K562 treated with DMSO at 1 percent for 4 hours (cell line): ENCODE data around the gene DARS2. TPM values are rescaled to one million over a fixed set of nuclear protein-coding genes. Genes with fewer than 3 reads are reported as not detected.

Source experiments
- total RNA-seq: library from RNA; unstranded; fragments of 300-600 nt; gene quantifications from 2 replicates; pipeline ENCODE4 v1.2.3, GENCODE V29; 2022; ENCODE audit not compliant: insufficient read depth

Gene DARS2, protein sequence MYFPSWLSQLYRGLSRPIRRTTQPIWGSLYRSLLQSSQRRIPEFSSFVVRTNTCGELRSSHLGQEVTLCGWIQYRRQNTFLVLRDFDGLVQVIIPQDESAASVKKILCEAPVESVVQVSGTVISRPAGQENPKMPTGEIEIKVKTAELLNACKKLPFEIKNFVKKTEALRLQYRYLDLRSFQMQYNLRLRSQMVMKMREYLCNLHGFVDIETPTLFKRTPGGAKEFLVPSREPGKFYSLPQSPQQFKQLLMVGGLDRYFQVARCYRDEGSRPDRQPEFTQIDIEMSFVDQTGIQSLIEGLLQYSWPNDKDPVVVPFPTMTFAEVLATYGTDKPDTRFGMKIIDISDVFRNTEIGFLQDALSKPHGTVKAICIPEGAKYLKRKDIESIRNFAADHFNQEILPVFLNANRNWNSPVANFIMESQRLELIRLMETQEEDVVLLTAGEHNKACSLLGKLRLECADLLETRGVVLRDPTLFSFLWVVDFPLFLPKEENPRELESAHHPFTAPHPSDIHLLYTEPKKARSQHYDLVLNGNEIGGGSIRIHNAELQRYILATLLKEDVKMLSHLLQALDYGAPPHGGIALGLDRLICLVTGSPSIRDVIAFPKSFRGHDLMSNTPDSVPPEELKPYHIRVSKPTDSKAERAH
- total RNA-seq = 19.3 and 24.4 TPM in 2 replicates

DNA sequence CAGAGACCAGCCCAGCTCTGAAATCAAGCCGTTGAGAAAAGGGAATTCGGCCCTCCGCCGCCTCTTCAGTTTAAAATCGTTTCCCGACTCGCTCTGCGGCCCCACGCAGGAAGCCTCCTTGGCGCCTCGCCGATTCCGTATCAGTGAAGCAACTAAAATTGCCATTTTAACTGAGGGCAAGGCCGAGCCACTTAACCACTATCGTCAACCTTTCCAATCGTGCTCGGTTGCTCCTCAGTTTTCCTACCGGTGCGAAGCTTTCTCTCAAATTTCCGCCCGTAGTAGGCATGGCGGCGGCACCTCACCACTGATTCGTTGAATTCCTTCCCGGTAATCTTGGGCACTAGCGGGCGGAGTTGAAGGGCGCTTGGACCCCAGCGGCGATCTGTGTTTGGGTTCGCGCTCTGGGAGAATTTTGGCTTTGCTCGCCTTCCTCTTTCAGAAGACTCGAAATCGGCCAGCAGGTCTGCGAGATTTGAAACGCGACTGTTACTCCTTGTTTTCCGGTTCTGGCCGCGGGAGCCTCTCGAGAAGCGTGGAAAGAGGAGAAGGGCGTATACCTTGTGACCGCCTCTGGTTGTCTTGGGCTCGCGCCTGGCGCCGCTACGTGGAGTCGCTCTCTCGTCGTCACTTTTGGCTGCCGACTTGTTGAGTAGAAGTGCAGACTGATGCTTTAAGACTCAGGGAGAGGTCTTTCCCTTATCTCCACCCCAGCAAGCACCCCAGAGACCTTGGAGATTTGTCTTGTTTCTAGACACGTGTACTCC is at the start of gene DARS2, which contains the start of gene CENPL:
TSS of gene DARS2 (plus strand) at position 359 of the 767 bp plus-strand sequence. CDS start 557 bp downstream, outside the sequence.
TSS of gene CENPL (minus strand) at position 569 of the 767 bp plus-strand sequence. CDS start 13,584 bp downstream, outside the sequence.

DNA sequence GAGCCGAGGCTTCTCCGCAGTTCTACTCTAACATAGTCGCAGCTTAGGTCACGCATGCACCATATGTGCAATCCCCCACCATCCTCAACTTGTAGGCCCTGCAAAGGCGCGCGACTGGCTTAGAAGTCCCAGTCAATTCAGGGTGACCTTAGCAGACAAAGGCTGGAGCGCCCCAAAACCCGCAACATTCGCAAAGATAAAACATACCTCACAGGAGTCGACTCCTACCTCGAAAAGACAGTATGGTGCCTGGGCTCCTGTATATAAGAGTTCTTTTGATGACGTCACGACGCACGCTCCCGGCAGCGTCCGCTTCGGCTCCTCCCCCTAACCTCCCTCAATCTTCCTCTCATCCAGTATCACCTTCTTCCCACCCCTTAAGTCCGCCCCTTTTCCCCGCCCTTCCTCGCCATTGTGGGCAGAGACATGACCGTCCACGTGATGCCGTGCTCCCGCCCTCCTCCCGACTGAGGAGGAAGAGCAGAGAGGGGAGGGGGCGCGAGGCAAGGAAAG is 43.3 kb downstream of the DARS2 start, which contains the start of gene GAS5:
TSS of gene GAS5 (minus strand) at position 237 of the 513 bp plus-strand sequence.

DNA sequence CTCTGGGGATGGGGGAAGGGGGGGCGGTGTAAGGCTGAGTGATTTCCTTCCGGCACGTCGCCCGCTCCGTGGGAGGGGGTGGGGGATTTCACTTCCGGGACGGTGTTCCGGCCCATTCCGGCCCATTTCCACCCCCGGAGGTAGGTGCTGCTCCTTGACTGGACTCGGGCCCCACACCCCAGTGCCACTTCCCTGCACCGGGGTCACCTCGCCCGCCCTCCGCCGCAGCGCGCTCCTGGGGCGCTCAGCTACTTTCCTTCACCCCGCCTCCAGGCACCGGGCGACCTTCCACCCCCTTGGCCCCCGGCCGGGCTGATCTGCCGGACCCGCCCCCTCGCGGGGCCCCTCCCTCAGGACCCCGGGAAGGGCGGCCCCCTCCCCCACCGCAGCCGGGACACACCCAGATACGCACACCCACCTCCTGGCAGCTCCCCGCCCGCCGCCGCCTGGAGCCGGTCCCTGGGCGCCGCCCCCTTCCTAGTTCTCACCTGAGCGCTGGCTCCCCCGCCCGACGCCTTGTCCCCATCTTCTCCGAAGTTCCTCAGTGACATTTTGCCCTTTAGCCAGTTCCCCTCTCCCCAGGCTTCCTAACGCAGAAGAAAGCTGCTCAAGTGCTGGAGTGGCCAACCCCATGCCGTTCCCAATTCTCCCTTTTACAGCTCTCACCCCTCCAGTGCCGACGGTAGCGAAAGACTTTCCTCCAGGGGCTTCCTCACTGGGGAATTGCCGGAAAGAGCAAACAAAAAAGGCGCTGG is 44.0 kb downstream of the DARS2 start, which contains the start of gene ZBTB37:
TSS of gene ZBTB37 (plus strand) at position 115 of the 755 bp plus-strand sequence. CDS start 1,846 bp downstream, outside the sequence.

Other genes with a start within 250 kb of the DARS2 start
- gene SLC9C2, start 221.6 kb upstream of the DARS2 start, total RNA-seq = 1.9 TPM in 1 of 2 replicates, not detected in the other
- gene TEX50, start 189.3 kb upstream of the DARS2 start, total RNA-seq = not detected in 2 replicates
- not detected in 2 replicates for gene ANKRD45, start 154.8 kb upstream of the DARS2 start, total RNA-seq
- 18.1 and 28.4 TPM in 2 replicates for gene KLHL20, start 109.7 kb upstream of the DARS2 start, total RNA-seq
- 17.0 and 20.6 TPM in 2 replicates for gene CENPL, start 210 bp downstream of the DARS2 start, total RNA-seq
- gene GAS5, start 43.3 kb downstream of the DARS2 start, total RNA-seq = 2,304 and 2,436 TPM in 2 replicates
- 1.9 and 2.5 TPM in 2 replicates for gene ZBTB37, start 43.7 kb downstream of the DARS2 start, total RNA-seq
- gene SERPINC1, start 92.7 kb downstream of the DARS2 start, total RNA-seq = 4.9 and 10.3 TPM in 2 replicates
- 2.5 and 5.7 TPM in 2 replicates for gene RC3H1, start 197.7 kb downstream of the DARS2 start, total RNA-seq